Measurements from ENCODE around the gene MBD6.
"Not testable (repeated sequence)": the region's sequence is repeated elsewhere in the genome, so short reads cannot be mapped to it uniquely, and the experiment has no call there.

The MBD6 gene

DNA sequence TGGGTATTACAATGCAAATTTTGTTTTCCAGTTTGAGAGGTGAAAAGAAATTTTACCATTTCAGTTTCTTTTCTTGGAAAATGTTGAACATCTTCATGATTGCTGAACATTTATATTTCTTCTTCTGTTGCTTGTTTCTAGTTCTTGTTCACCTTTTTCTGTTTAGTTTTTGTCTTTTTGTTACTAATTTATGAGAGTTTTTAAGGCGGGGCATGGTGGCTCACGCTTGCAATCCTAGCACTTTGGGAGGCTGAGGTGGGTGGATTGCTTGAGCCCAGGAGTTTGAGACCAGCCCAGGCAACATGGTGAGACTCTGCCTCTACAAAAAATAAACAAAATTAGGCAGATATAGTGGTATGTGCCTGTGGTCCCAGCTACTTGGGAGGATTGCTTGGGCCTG is 37.9 kb downstream of the MBD6 start:
- DNase-seq, result no peak
- in situ Hi-C loops (cut with MboI; ENCODE audit: low pct_unique_long_range_greater_than_20kb, low sequenced_read_pairs), result no loop called here

GRCh38 chr12:57561117-57561516 is 38.5 kb downstream of the MBD6 start:
- DNase-seq; in situ Hi-C loops (cut with MboI; ENCODE audit: low pct_unique_long_range_greater_than_20kb, low sequenced_read_pairs): not testable (repeated sequence)

GRCh38 chr12:57563358-57563757 is 40.7 kb downstream of the MBD6 start:
- DNase-seq, result no peak
- in situ Hi-C loops (cut with MboI; ENCODE audit: low pct_unique_long_range_greater_than_20kb, low sequenced_read_pairs), result no loop called here

DNA sequence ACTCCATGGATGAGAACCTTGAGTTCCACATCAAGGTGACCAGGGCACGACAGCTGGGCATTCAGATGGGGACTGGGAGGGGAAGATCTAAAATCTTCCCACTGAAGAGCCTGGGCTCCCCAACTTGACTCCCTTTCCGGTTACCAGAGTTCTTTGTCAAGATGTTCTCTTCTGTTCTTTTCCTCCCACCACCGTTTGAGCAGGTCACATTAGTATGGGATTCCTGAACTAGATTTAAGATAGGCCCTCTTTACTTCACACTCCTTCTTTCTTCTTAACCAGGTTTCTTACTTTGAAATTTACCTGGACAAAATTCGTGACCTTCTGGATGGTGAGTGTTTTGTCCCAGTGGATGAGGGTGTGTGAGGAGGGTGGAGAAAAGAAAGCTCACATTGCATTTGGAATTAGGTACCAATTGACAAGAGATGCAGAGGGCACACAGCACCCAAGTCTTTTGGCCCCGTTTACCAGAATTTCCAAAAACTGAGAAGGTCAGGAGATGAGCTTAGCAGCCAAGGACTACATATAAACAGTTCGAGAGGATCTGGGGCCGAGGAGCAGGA is 41.6 kb downstream of the MBD6 start:
- in situ Hi-C loops (cut with MboI; ENCODE audit: low pct_unique_long_range_greater_than_20kb, low sequenced_read_pairs), result no loop called here
- no peak for DNase-seq

GRCh38 chr12:57568838-57569237 is 46.2 kb downstream of the MBD6 start:
- no peak for DNase-seq
- in situ Hi-C loops (cut with MboI; ENCODE audit: low pct_unique_long_range_greater_than_20kb, low sequenced_read_pairs), result no loop called here

GRCh38 chr12:57569858-57570257 is 47.2 kb downstream of the MBD6 start:
- in situ Hi-C loops (cut with MboI; ENCODE audit: low pct_unique_long_range_greater_than_20kb, low sequenced_read_pairs), result no loop called here
- no peak for DNase-seq

- in situ Hi-C loops (cut with MboI; ENCODE audit: low pct_unique_long_range_greater_than_20kb, low sequenced_read_pairs); DNase-seq: not testable (repeated sequence)
Measured at GRCh38 chr12:57570438-57570837, 47.8 kb downstream of the MBD6 start.

- in situ Hi-C loops (cut with MboI; ENCODE audit: low pct_unique_long_range_greater_than_20kb, low sequenced_read_pairs), result no loop called here
- DNase-seq, result no peak
Measured at GRCh38 chr12:57571926-57572762, 49.5 kb downstream of the MBD6 start.

GRCh38 chr12:57574795-57575194 is 52.2 kb downstream of the MBD6 start:
- in situ Hi-C loops (cut with MboI; ENCODE audit: low pct_unique_long_range_greater_than_20kb, low sequenced_read_pairs), result no loop called here
- no peak for DNase-seq

DNA sequence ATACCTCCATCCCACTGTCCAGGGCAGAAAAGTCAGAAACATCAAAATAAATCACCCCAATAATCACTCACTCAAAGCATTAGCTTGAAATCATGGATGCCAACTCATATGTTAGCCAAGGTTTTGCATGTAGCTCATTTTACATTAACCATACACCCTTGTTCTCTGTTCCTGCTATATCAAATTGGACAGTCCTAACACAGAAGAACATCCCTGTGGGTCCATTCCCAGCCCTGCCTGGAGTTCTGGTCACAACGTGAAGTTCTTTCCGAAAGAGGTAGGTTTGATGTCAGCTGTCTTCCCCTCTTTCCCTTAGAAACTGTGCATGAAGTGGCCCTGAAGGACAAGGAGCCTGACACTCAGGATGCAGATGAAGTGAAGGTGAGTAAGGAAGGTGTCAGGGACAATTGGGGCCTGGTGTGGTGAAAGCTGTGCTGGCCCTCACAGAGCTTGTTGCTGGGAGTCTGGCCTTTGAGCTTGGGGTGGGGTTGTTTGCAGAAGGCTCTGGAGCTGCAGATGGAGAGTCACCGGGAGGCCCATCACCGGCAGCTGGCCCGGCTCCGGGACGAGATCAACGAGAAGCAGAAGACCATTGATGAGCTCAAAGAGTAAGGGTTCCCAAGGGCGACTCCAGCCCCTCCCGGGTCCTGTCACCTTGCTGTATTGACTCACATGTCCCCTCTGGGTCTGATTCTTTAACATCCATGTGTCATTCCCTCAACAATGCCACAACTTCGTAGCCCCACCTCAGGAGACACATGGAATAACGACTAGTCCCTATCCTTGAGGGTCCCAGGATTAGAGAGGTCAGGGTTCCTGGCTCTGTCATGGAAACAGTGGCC is 53.4 kb downstream of the MBD6 start:
- in situ Hi-C loops (cut with MboI; ENCODE audit: low pct_unique_long_range_greater_than_20kb, low sequenced_read_pairs), result no loop called here
- DNase-seq, result no peak

- no peak for DNase-seq
- in situ Hi-C loops (cut with MboI; ENCODE audit: low pct_unique_long_range_greater_than_20kb, low sequenced_read_pairs), result no loop called here
Measured at GRCh38 chr12:57576613-57577160, 54.1 kb downstream of the MBD6 start.

DNA sequence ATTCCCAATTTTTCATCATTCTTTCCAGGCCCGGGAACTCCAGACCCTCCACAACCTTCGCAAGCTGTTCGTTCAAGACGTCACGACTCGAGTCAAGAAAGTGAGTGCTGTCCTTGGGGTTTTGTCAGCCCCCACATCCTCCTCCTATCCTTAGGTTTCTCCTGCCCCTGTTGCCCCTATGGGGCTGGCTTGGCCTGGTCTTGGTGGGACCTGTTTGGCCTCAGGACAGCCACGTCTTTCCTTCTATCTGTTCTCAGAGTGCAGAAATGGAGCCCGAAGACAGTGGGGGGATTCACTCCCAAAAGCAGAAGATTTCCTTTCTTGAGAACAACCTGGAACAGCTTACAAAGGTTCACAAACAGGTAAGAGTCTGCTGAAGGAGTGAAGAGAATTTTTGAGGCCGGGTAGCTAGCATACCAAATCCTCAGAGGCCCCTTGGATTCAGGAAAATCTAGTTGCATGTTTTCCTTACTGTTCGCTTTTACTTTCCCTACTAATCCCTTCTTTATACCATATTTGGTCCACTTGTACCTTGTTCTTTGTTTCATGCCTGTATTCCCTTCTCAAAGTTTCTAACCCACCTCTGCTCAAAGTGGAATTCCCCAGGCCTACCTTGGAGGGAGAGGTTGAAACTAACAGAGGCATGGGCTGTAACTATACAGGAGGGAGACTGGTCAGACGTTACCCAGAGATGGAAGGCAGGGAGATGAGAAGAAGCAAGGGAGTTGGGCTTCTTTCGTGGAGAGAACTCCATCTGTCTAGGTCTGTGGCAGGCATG is 55.5 kb downstream of the MBD6 start:
- in situ Hi-C loops (cut with MboI; ENCODE audit: low pct_unique_long_range_greater_than_20kb, low sequenced_read_pairs), result no loop called here

DNA sequence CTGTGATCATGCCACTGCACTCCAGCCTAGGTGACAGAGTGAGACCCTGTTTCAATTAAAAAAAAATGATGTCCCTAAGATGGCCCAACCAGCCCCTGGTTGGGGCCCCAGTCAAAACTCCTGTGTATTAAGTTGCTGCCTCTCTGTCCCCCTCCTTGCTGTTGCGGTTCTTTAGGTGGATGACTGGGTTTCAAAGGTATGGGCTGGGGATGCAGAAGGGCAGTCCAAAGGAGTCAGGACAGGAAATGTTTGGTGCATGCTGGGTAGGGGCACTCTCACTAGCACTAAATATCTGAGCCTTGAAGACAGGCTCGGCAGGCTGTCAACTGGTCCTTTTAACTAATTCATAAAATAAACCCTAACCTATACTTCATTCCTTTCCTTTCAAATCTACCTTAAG is 56.4 kb downstream of the MBD6 start:
- in situ Hi-C loops (cut with MboI; ENCODE audit: low pct_unique_long_range_greater_than_20kb, low sequenced_read_pairs), result no loop called here
- DNase-seq, result no peak

More for the DNA sequence above, 55.5 kb downstream of the MBD6 start:
- no peak for DNase-seq

Measured in KBM-7 (cell line).